GM23248 (cell line): ENCODE measurements around the gene MIGA1. TPM values are rescaled to one million over a fixed set of nuclear protein-coding genes. Genes with fewer than 3 reads are reported as not detected.
"Not testable (repeated sequence)": the region's sequence is repeated elsewhere in the genome, so short reads cannot be mapped to it uniquely, and the experiment has no call there.

Experiments used
- DNase-seq: peaks from one replicate; pipeline ENCODE4 v3.0.0-alpha.2; 2015
- H2AFZ ChIP-seq: fragments of 200-600 bp; sonication (generic); 2 replicates; pipeline ENCODE4 v1.6.1; 2016; ENCODE audit warnings: antibody characterized with exemption
- H3F3A ChIP-seq: fragments of 200-600 bp; sonication (generic); 2 replicates; pipeline ENCODE4 v1.6.1; 2016; ENCODE audit warnings: mild to moderate bottlenecking, antibody characterized with exemption, mixed run types; ENCODE audit not compliant: insufficient read depth
- H3K27ac ChIP-seq: fragments of 200-600 bp; sonication (generic); 2 replicates; pipeline ENCODE4 v1.5.1; 2016; ENCODE audit warnings: mild to moderate bottlenecking
- H3K27me3 ChIP-seq: fragments of 200-600 bp; sonication (generic); replicated peaks from 2 replicates; pipeline ENCODE4 v1.6.1; 2016; ENCODE audit warnings: mild to moderate bottlenecking; ENCODE audit not compliant: insufficient read depth
- H3K36me3 ChIP-seq: fragments of 200-600 bp; sonication (generic); 2 replicates; pipeline ENCODE4 v1.6.1; 2016; ENCODE audit warnings: low read depth, mild to moderate bottlenecking
- H3K4me1 ChIP-seq: fragments of 200-600 bp; sonication (generic); 2 replicates; pipeline ENCODE4 v1.6.1; 2016; ENCODE audit warnings: mild to moderate bottlenecking; ENCODE audit not compliant: insufficient read depth
- H3K4me2 ChIP-seq: fragments of 200-600 bp; sonication (generic); one replicate; pipeline ENCODE4 v1.6.1; 2016; ENCODE audit warnings: mild to moderate bottlenecking; ENCODE audit not compliant: unreplicated experiment
- H3K4me3 ChIP-seq: fragments of 200-600 bp; sonication (generic); 2 replicates; pipeline ENCODE4 v1.5.1; 2016; ENCODE audit warnings: mild to moderate bottlenecking
- H3K79me2 ChIP-seq: fragments of 200-600 bp; sonication (generic); 2 replicates; pipeline ENCODE4 v1.6.1; 2016; ENCODE audit warnings: mild to moderate bottlenecking; ENCODE audit not compliant: insufficient read depth
- H3K9ac ChIP-seq: fragments of 200-600 bp; sonication (generic); 2 replicates; pipeline ENCODE4 v1.6.1; 2016; ENCODE audit warnings: mild to moderate bottlenecking
- H3K9me2 ChIP-seq: fragments of 200-600 bp; sonication (generic); 2 replicates; pipeline ENCODE4 v1.6.1; 2016; ENCODE audit warnings: mixed run types, mild to moderate bottlenecking, moderate library complexity; ENCODE audit not compliant: insufficient read depth
- H3K9me3 ChIP-seq: fragments of 200-600 bp; sonication (generic); one replicate; pipeline ENCODE4 v1.6.1; 2017; ENCODE audit warnings: low read depth
- H4K20me1 ChIP-seq: fragments of 200-600 bp; sonication (generic); 2 replicates; pipeline ENCODE4 v1.6.0; 2016; ENCODE audit not compliant: insufficient read depth
- EZH2 ChIP-seq: fragments of 200-600 bp; sonication (generic); IDR thresholded peaks from 2 replicates; pipeline ENCODE4 v1.6.1; 2018; ENCODE audit warnings: antibody characterized with exemption, mild to moderate bottlenecking; ENCODE audit not compliant: insufficient read depth, poor library complexity, severe bottlenecking
- EZH2phosphoT487 ChIP-seq: fragments of 200-600 bp; sonication (generic); IDR thresholded peaks from 2 replicates; pipeline ENCODE4 v1.6.1; 2018; ENCODE audit warnings: antibody characterized with exemption, moderate library complexity, mild to moderate bottlenecking, low read depth; ENCODE audit not compliant: insufficient read depth
- WGBS, 2 experiments: methylation state at CpG; one replicate each; pipeline ENCODE4 v1.1.6; 2015 to 2017; ENCODE audit warnings: low lambda C conversion rate in 2 of 2, low coverage in 1 of 2; ENCODE audit errors: missing lambda C conversion rate in 2 of 2; 5-methylcytosine and 5-hydroxymethylcytosine counted together
- in situ Hi-C: fragments of 300-500 bp; cut with MboI; formaldehyde crosslinking; loops from 2 replicates; pipeline ENCODE4 v1.15.0; 2020
- polyA plus RNA-seq: library from polyadenylated mRNA; unstranded; fragments of >200 nt; fragmentation: Nextera tagmentation; extraction: Ambion mirVana; gene quantifications from 2 replicates; pipeline ENCODE4 v1.2.1, GENCODE V29; 2016
- total RNA-seq: library from RNA; depleted of rRNA; stranded (reverse); fragments of >200 nt; shearing (Covaris generic); gene quantifications from 2 replicates; pipeline ENCODE4 v1.2.3, GENCODE V29; 2014

The MIGA1 gene
- total and polyA plus RNA-seq, 2 experiments from 2014 or later, result 11.6 to 14.4 TPM

- no peaks in the 10 kb centered on the region for H3K9me3 ChIP-seq
- no peaks in the 10 kb centered on the region for H3K9me2 ChIP-seq
- no peak overlapping the region for H3K4me3 ChIP-seq
- H3K36me3 ChIP-seq, result no peaks in the 10 kb centered on the region
- no peaks in the 10 kb centered on the region for H4K20me1 ChIP-seq
- WGBS, 2 experiments, result 94 to 100% methylated on average over 1 of the region's 1 CpG
- H3K4me1 ChIP-seq, result peaks cover 24% of the 10 kb centered on the region
- peak overlapping the region; percentile 42 for H3K4me2 ChIP-seq
- H3K9ac ChIP-seq, result no peak overlapping the region
- no peak overlapping the region for H2AFZ ChIP-seq
- H3K27me3 ChIP-seq, result no peaks in the 10 kb centered on the region
- no peaks in the 10 kb centered on the region for H3K79me2 ChIP-seq
- DNase-seq, result peak; percentile 47
- TF ChIP-seq EZH2, result no peak
- TF ChIP-seq EZH2phosphoT487, result no peak
- H3K27ac ChIP-seq, result peak overlapping the region; percentile 73
- peaks cover 25% of the 10 kb centered on the region; the same call in 1 of the 2 replicates for H3F3A ChIP-seq
- in situ Hi-C loops, result no loop called here
Measured at GRCh38 chr1:77824694-77825093, 45.2 kb downstream of the MIGA1 start.

- peak overlapping the region; percentile 73 for H3K27ac ChIP-seq
- TF ChIP-seq EZH2 (no peak), EZH2phosphoT487 (no peak)
- no peaks in the 10 kb centered on the region for H3K36me3 ChIP-seq
- peaks cover 24% of the 10 kb centered on the region for H3K4me1 ChIP-seq
- no peaks in the 10 kb centered on the region for H4K20me1 ChIP-seq
- in situ Hi-C loops, result no loop called here
- peaks cover 30% of the 10 kb centered on the region; the same call in 1 of the 2 replicates for H3F3A ChIP-seq
- H3K9ac ChIP-seq, result no peak overlapping the region
- DNase-seq, result peak; percentile 90
- WGBS, 2 experiments, result 48 to 49% methylated on average over 10 of the region's 10 CpGs
- no peak overlapping the region for H3K4me3 ChIP-seq
- no peaks in the 10 kb centered on the region for H3K27me3 ChIP-seq
- no peak overlapping the region for H3K4me2 ChIP-seq
- peaks cover 5% of the 10 kb centered on the region for H3K79me2 ChIP-seq
- no peaks in the 10 kb centered on the region for H3K9me2 ChIP-seq
- no peak overlapping the region for H2AFZ ChIP-seq
- no peaks in the 10 kb centered on the region for H3K9me3 ChIP-seq
Measured at GRCh38 chr1:77825131-77825709, 45.8 kb downstream of the MIGA1 start.

- 96 to 97% methylated on average over 8 of the region's 8 CpGs for WGBS, 2 experiments
- in situ Hi-C loops, H3K9me3 ChIP-seq, H3K27ac ChIP-seq, H3K9ac ChIP-seq, H3K36me3 ChIP-seq, H3K4me3 ChIP-seq, H3K4me2 ChIP-seq, DNase-seq, H3K27me3 ChIP-seq, H2AFZ ChIP-seq, H4K20me1 ChIP-seq, H3K9me2 ChIP-seq: not testable (repeated sequence)
- H3F3A ChIP-seq, result peaks cover 45% of the 10 kb centered on the region
- peaks cover 13% of the 10 kb centered on the region for H3K79me2 ChIP-seq
- peaks cover 37% of the 10 kb centered on the region for H3K4me1 ChIP-seq
Measured at GRCh38 chr1:77826851-77827250, 47.4 kb downstream of the MIGA1 start.

DNA sequence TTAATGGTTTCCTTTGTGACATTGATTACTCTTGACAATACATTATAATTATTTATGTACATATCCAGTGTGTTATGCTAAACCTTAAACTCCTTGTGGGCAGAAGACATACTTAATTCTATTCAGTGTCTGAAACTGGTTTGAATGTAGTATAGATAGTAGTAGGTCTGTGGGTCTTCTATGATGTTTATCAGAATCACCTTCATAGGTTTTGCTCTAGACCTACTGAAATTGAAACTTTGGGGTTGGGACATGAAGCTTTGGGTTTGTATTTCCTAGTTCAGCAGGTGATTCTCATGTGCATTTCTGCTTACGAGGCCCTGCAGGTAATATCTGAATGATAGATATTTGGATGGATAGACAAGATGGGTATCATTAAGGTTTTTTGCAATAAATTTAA is 48.6 kb downstream of the MIGA1 start:
- H3K9me2 ChIP-seq, result no peaks in the 10 kb centered on the region
- H3K27me3 ChIP-seq, result no peaks in the 10 kb centered on the region
- DNase-seq, result no peak
- H3F3A ChIP-seq, result peaks cover 57% of the 10 kb centered on the region
- H3K9ac ChIP-seq, result no peak overlapping the region
- no peak overlapping the region for H3K27ac ChIP-seq
- no peak overlapping the region for H2AFZ ChIP-seq
- no peak overlapping the region for H3K4me3 ChIP-seq
- no peak for TF ChIP-seq EZH2
- TF ChIP-seq EZH2phosphoT487, result no peak
- H4K20me1 ChIP-seq, result no peaks in the 10 kb centered on the region
- H3K4me2 ChIP-seq, result no peak overlapping the region
- in situ Hi-C loops, result no loop called here
- WGBS, 2 experiments, result 98 to 100% methylated on average over 1 of the region's 1 CpG
- peaks cover 48% of the 10 kb centered on the region for H3K4me1 ChIP-seq
- peaks cover 13% of the 10 kb centered on the region for H3K79me2 ChIP-seq
- no peaks in the 10 kb centered on the region for H3K36me3 ChIP-seq
- H3K9me3 ChIP-seq, result no peaks in the 10 kb centered on the region

DNA sequence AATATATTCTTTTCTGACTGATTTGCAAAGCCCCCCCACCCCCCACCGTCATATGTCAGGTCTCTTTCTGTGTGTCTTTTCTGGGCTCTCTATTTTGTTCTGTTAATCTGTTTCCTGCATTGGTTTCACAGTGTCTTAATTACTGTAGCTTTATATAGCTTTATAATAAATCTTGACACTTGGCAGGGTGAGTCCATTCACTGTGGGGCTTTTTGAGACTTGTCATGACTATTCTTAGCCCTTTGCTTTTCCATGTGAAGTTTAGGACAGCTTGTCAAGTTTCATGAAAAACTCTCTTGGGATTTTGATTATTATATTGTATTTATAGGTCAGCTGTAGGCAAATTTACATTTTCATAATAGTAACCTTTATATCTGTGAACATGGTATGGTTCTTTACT is 50.4 kb downstream of the MIGA1 start:
- Histone ChIP-seq H3K79me2 (peaks cover 13% of the 10 kb centered on the region), H4K20me1 (no peaks in the 10 kb centered on the region), H3K27ac (no peak overlapping the region), H3K4me2 (no peak overlapping the region), H3K9me2 (no peaks in the 10 kb centered on the region), H3K27me3 (no peaks in the 10 kb centered on the region), H2AFZ (no peak overlapping the region), H3K4me1 (peaks cover 48% of the 10 kb centered on the region), H3K4me3 (no peak overlapping the region), H3K9me3 (no peaks in the 10 kb centered on the region), H3F3A (peaks cover 58% of the 10 kb centered on the region), H3K36me3 (no peaks in the 10 kb centered on the region), H3K9ac (no peak overlapping the region)
- 43 to 64% methylated on average over 1 of the region's 1 CpG for WGBS, 2 experiments
- TF ChIP-seq EZH2 (no peak), EZH2phosphoT487 (no peak)
- in situ Hi-C loops, result no loop called here
- no peak for DNase-seq
